ENCODE measurements around the gene CDH4. TPM values are rescaled to one million over a fixed set of nuclear protein-coding genes. Genes with fewer than 3 reads are reported as not detected.

Gene CDH4
- total RNA-seq, 1 donor from 2014 or later, result 0.23 TPM

DNA sequence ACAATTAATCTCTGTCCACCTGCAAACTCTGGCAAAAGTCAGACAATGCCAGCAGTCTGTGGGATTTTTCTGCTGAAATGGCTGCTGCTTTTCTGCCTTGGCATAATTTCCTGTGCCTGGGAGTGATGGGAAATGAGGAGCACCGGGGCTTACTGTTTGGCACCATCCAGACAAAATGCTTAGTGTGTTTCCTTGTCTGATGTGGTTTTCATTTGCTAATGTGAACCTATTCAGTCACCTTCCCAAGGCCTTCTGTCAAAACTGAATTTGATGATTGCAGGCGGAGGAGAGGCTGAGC, 56.4 kb downstream of the CDH4 start:
- H3K4me3 Mint-ChIP-seq (ENCODE audit: unreplicated experiment), result no peak overlapping the region
- no peak for DNase-seq (ENCODE audit: low spot score)
- H3K4me1 Mint-ChIP-seq (ENCODE audit: unreplicated experiment), result peaks cover 8% of the 10 kb centered on the region
- H3K36me3 Mint-ChIP-seq (ENCODE audit: low read depth, unreplicated experiment), result no peaks in the 10 kb centered on the region
- H3K27me3 Mint-ChIP-seq (ENCODE audit: unreplicated experiment), result peaks cover 6% of the 10 kb centered on the region
- H3K27ac Mint-ChIP-seq (ENCODE audit: unreplicated experiment), result no peak overlapping the region
- TF ChIP-seq CTCF (IDR thresholded peaks at IDR 0.05; ENCODE audit: unreplicated experiment), result no peak
- no peaks in the 10 kb centered on the region for H3K9me3 Mint-ChIP-seq (ENCODE audit: unreplicated experiment)

DNA sequence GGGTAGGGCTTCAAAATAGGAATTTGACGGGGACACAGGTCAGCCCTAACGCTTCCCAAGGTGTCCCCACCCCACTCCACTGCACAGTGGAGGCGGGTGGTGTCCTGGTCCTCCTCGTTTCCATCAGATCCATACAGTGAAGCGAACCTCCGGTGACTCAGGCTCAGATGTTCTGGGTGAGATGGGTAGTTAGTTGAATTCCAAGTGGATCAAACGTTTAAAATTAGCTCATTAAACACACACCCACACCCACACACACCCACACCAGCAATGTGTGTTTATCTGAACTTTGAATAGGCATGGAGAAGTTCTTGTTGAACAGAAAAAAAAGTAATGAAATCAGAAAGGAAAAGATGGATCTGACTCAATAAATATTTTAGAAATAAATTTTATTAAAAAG, 58.9 kb downstream of the CDH4 start:
- no peak overlapping the region for H3K27ac Mint-ChIP-seq (ENCODE audit: unreplicated experiment)
- H3K4me3 Mint-ChIP-seq (ENCODE audit: unreplicated experiment), result no peak overlapping the region
- H3K36me3 Mint-ChIP-seq (ENCODE audit: low read depth, unreplicated experiment), result no peaks in the 10 kb centered on the region
- no peak for TF ChIP-seq CTCF (IDR thresholded peaks at IDR 0.05; ENCODE audit: unreplicated experiment)
- H3K9me3 Mint-ChIP-seq (ENCODE audit: unreplicated experiment), result no peaks in the 10 kb centered on the region
- no peak for DNase-seq (ENCODE audit: low spot score)
- peaks cover 8% of the 10 kb centered on the region for H3K4me1 Mint-ChIP-seq (ENCODE audit: unreplicated experiment)
- H3K27me3 Mint-ChIP-seq (ENCODE audit: unreplicated experiment), result peaks cover 6% of the 10 kb centered on the region

- Mint-ChIP-seq H3K27me3 (ENCODE audit: unreplicated experiment) (peaks cover 6% of the 10 kb centered on the region), H3K27ac (ENCODE audit: unreplicated experiment) (no peak overlapping the region)
- TF ChIP-seq CTCF (IDR thresholded peaks at IDR 0.05; ENCODE audit: unreplicated experiment), result no peak
Observed at GRCh38 chr20:61311656-61312387, 59.8 kb downstream of the CDH4 start.

DNA sequence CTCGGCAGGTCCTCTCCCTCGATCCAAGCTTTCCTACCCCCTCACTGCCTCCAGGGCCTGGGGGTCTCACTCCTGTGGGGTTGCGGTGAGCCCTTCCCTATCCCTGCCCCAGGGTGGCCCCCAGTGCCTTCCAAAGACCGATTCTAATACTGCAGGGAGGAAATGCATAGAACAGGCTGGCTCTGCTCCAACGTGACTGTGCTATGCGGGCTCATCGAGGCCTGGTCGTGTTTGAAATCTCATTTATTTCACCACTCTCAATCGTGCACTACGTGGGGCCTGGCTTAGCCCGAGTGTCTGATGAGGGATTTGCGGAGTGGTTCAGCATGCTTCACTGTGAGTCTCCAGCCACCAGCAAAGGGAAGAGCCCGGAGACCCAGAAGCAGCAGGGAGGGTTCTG, 60.9 kb downstream of the CDH4 start:
- Mint-ChIP-seq H3K4me3 (ENCODE audit: unreplicated experiment) (no peak overlapping the region), H3K27me3 (ENCODE audit: unreplicated experiment) (peaks cover 4% of the 10 kb centered on the region), H3K27ac (ENCODE audit: unreplicated experiment) (no peak overlapping the region), H3K4me1 (ENCODE audit: unreplicated experiment) (peaks cover 7% of the 10 kb centered on the region), H3K9me3 (ENCODE audit: unreplicated experiment) (no peaks in the 10 kb centered on the region), H3K36me3 (ENCODE audit: low read depth, unreplicated experiment) (no peaks in the 10 kb centered on the region)
- no peak for TF ChIP-seq CTCF (IDR thresholded peaks at IDR 0.05; ENCODE audit: unreplicated experiment)
- DNase-seq (ENCODE audit: low spot score), result no peak

More at GRCh38 chr20:61311656-61312387, 59.8 kb downstream of the CDH4 start:
- no peak overlapping the region for H3K4me3 Mint-ChIP-seq (ENCODE audit: unreplicated experiment)
- DNase-seq (ENCODE audit: low spot score), result no peak
- H3K9me3 Mint-ChIP-seq (ENCODE audit: unreplicated experiment), result no peaks in the 10 kb centered on the region
- no peaks in the 10 kb centered on the region for H3K36me3 Mint-ChIP-seq (ENCODE audit: low read depth, unreplicated experiment)
- peaks cover 8% of the 10 kb centered on the region for H3K4me1 Mint-ChIP-seq (ENCODE audit: unreplicated experiment)

- no peak for TF ChIP-seq CTCF (IDR thresholded peaks at IDR 0.05; ENCODE audit: unreplicated experiment)
Observed at GRCh38 chr20:61313396-61313795, 61.3 kb downstream of the CDH4 start.

More at GRCh38 chr20:61313396-61313795, 61.3 kb downstream of the CDH4 start:
- H3K27me3 Mint-ChIP-seq (ENCODE audit: unreplicated experiment), result peaks cover 4% of the 10 kb centered on the region
- peaks cover 2% of the 10 kb centered on the region for H3K4me1 Mint-ChIP-seq (ENCODE audit: unreplicated experiment)
- no peaks in the 10 kb centered on the region for H3K9me3 Mint-ChIP-seq (ENCODE audit: unreplicated experiment)
- no peaks in the 10 kb centered on the region for H3K36me3 Mint-ChIP-seq (ENCODE audit: low read depth, unreplicated experiment)
- no peak overlapping the region for H3K27ac Mint-ChIP-seq (ENCODE audit: unreplicated experiment)
- DNase-seq (ENCODE audit: low spot score), result no peak
- no peak overlapping the region for H3K4me3 Mint-ChIP-seq (ENCODE audit: unreplicated experiment)

Measured in endothelial cell (in vitro differentiated cells).